Measurements from ENCODE around the gene ACE2.

Gene ACE2

DNA sequence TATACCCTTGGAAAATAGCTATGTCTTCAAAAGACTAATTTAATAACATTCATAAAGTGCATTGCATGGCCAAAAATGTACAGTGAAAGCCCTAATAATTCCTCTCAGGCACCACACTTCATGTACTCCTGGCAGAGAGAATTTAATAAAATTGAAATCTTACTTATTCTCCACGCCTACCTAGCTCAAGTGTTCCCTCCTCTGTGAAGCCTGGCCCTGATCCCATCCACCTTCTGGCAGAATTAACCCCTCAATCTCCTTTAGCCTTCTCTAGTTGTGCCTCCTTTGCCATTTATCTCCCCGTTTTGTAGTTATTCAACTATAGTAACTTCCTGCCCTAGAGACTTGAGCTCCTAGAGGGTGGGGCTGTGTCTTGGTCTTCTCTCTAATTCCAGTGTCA is 26.7 kb downstream of the ACE2 start:
- FAIRE-seq, result no peak

GRCh38 chrX:15570145-15570544 is 30.6 kb downstream of the ACE2 start:
- no peak for FAIRE-seq

DNA sequence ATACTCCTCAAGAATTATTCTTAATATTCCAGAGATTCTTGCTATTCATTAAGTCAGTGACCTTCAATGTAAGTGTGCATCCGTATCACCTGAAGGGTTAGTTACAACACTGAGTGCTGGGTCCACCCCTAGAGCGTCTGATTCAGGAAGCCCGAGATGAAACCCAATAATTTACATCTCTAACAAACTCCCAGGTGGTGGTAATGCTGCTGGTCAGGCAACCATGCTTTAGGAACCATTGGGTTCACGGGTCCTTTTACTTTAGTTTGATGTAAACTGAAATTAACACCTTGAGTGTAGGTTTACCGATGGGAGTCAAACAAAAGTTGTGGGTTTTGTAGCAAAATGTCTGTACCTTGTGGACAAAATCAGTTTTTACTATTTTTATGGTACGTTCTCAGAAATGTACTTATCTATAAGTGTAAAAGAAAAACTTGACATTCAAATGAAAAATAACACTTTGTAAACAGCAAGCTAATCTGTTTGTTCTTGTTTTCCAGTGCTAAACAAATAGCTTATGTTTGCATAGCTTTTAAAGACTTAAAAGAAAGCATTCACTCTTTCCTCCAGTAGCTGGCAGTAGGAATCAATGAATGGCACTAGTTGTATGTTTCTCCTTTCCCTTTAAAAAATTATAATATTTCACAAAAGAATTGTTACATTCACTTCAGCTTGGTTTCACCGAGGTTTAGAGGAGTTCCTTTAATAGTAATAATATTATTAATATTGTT is 32.7 kb downstream of the ACE2 start:
- FAIRE-seq, result no peak

GRCh38 chrX:15567267-15567666 is 33.5 kb downstream of the ACE2 start:
- FAIRE-seq, result no peak

GRCh38 chrX:15566244-15566643 is 34.5 kb downstream of the ACE2 start:
- FAIRE-seq, result no peak

DNA sequence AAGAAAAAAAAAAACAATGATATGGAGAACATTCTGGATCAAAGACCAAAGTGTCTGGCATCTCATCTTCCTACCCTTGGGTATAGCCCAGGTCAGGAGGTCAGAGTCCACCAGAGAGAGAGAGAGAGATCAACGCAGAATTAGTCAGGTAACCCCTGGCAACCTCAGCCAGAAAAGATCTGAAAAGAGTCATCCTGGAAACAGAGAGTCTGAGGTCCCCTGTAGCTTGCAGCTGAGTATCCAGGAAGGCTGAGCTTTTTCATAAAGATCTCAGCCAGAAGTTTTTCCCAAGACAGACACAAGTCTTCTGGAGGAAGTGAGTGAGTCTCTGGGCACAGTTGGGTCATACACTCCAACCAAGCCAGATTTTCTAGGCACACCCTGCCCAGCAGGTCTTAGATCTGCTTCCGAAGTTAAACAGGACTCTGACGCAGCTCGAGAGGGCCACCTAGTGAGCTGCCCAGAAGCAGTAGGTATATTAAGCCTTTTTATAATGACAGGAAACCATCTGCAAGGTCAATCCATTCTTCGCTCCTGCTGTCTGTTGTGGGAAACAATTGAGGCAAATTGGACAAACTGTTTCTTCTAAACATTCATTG is 35.7 kb downstream of the ACE2 start:
- FAIRE-seq, result no peak

DNA sequence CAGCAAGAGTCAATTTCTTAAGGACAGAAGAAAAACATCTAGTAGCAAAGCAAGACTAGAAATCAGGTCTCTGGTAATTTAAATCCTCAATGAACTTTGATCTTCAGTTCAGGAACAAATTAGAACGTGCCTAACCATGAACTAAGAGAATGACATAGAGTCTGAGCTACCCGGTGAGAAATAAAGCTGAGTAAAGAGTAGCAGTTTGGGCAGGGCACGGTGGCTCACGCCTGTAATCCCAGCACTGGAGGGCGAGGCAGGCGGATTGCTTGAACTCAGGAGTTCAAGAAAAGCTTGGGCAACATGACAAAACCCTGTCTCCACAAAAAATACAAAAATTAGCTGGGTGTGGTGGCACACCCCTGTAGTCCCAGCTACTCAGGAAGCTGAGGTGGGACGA is 37.7 kb downstream of the ACE2 start:
- no peak for FAIRE-seq

DNA sequence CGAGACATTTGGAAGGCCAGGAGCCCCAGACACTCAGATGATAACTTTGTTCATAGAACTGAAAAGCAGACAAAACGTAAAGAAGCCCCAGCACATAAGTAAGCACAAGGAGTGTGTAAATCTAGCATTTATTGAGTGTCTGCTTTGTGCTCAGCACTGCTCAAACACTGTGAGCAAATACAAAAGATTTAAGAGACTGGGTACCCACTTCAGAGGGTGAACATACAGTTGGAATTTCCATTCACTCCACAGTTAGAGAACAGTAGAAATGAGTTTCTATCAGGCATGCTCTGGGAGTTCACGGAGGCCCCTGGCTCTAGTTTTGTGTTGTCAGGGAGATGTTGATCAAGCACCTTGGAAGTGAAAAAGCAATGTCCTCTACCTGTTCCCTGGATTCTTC is 39.8 kb downstream of the ACE2 start:
- FAIRE-seq, result no peak

DNA sequence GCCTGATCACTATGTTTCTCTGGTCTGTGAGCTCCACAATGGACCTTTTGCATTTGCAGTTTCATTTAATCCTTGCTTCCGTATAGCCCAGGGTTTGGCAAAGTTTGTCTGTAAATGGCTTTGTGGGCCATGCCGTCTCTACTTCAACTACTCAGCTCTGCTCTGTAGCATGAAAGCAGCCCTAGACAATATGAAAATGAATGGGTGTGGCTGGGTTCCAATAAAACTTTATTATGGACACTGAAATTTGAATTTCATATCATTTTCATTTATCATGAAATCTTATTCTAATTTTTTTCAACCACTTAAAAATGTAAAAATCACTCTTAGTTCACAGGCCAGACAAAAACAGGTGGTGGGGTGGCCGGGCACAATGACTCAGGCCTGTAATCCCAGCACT is 41.5 kb downstream of the ACE2 start:
- FAIRE-seq, result no peak

DNA sequence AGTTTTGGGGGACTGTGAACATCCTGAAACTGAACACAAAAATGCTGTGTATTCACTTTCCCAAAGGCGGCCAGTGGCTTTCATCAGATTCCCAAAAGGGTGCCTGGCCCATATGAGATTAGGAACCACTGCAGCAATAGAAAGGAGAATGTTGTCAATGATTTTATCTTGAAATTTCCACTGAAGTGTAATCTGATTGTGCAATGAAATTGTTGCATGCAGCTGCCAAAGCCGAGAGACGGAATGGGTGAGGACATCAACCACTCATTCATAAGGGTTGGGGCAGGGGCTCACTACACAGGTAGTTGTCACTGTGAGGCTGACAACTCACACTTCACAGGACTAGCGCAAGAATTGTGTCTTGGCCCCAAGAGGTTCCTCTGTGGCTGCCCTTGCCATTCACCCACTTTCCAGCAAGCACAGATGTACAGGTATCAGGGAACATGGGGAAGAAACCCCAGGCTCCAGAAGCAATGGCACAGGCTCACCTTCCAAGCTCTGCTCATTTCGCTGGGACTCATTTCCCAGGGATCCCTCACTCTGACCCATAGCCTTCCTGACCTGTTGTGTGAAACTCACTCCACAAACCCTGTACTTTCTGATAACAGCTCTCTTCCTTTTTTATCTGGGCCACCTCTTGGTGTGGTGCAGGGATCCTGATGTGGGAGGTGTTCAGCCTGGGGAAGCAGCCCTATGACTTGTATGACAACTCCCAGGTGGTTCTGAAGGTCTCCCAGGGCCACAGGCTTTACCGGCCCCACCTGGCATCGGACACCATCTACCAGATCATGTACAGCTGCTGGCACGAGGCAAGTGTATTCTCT is 51.4 kb downstream of the ACE2 start:
- FAIRE-seq, result no peak

DNA sequence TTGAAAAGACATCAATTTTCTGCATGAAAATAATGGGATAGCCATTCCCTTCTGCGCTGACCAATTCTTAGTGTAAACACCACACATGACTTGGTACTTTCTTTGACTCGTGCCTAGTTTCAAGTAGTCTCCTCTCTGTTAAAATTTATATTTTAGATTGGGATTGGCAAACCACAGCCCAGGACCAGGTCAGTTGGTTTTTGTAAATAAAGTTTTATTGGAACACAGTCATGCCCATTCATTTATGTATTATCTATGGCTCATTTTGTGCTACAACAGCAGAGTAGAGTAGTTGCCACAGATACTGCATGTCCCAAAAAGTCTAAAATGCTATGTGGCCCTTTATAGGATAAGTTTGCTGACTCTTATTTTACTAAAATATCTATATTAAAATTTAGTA is 53.4 kb downstream of the ACE2 start:
- no peak for FAIRE-seq

DNA sequence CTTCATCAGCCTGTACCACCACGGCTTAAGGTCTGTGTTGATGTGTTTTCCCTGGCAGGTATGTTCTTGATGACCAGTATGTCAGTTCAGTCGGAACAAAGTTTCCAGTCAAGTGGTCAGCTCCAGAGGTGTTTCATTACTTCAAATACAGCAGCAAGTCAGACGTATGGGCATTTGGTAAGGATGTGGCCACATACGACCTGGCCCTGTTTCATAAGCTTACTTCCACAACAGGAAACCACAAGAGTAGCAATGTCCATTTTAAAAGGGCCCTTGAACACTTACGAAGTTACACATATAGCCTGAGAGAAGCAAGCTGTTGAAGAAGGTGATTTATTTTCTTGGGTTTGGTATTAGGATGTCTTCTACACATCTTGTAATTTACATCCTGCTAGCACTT is 54.0 kb downstream of the ACE2 start:
- FAIRE-seq, result no peak

DNA sequence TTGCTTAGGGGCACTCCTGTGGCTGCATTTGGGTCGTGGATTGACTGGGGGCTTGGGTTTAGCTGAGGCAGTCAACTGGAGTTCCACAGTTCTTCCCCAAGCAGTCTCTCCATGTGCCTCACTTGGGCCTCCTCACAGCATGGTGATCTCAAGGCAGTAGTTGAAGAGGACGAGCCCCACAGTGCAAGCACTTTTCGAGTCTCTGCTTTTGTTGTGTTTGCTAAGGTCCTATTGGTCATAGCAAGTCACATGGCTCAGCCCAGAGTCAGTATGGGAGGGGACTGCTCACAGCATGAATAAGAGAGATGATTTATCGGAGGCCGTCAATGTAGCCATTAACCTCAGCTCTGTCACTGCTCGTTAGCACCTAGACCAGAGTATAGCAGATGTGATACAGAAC is 70.4 kb downstream of the ACE2 start:
- FAIRE-seq, result no peak

DNA sequence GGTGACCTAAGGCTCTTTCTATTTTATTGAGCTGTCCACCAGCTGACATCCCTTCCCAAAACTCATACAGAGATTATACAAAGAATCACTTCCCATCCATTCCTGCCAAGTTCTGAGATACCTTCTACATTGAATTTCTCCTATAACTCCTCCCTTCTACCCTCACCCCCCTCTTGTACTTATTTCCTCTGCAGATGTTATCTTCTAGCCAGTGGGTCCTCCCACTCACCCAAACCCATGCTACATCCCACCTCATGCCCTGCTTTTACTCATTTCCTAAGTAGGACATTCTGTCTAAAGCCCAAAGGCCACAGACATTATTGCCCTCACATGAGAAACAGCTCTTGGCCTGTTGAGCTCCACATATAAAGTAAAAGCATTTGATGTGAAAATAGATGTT is 71.6 kb downstream of the ACE2 start:
- no peak for FAIRE-seq

DNA sequence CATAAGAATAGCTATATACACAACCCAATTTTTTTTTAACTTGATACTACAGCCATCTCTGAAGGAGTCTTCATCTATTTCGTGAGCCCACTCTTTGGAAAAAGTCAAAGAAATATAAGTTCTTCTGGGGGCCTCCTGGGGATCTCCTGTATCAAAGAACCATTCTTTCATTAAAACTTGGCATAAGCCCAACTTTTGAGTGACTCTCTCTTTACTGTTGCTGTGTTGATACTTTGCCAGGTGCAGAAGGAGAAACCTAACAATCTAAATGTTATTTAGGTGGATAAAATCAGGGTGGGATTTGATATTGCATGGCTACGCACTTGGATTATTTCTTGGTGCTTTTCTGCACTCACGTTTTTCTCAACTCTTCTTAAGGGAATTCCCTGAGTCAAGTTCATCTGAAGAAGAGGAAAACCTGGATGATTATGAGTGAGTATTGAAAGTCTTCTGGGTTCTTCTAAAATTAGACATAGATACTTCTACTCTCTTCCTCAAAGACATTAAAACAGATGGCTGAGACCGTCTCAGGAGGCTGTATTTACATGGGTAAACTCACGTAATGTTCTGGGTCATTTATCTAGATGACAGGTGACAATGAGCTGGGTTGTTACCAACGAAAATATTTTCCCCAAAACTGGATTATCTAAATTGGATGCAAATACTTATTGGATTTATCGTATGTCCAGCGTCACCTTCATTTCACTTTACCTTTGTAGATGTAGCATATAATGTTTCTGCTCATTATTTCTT is 74.9 kb downstream of the ACE2 start:
- no peak for FAIRE-seq

DNA sequence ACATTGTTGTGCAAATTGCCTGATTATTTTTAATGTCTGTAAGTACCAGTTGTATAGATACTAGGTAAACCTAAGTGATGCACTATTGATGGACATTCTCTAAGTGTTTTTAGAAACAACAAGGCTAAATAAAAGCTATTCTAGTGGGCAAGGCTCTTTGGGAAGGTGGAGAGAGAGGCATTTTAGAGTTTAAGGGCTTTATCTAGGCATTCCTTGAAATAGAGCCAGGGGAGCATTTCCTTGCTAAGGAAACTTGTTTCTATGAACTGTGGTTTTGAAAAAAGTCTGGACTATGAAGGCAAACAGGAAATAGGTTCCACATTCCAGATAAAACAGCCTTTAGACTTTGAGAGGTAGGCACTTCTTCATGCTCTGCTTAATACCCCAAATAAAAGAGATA is 76.3 kb downstream of the ACE2 start:
- no peak for FAIRE-seq

- no peak for FAIRE-seq
Observed at GRCh38 chrX:15523088-15523487, 77.7 kb downstream of the ACE2 start.

DNA sequence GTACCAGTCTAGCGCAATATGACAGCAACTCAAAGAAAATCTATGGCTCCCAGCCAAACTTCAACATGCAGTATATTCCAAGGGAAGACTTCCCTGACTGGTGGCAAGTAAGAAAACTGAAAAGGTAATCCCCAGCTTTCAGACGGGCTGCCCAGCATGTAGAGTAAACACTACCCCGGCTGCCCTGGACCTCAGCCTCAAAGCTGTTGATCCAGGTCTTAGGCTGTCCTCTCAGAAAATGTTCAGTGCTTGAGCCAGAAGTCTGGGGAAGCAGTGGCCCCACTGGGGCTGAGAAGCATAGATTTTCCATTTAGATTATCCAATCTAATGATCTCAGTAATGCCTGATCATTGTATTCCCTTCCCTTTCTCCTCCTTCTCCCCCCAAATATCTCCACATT is 78.3 kb downstream of the ACE2 start:
- no peak for FAIRE-seq

- no peak for FAIRE-seq
Observed at GRCh38 chrX:15515931-15516330, 84.8 kb downstream of the ACE2 start.

DNA sequence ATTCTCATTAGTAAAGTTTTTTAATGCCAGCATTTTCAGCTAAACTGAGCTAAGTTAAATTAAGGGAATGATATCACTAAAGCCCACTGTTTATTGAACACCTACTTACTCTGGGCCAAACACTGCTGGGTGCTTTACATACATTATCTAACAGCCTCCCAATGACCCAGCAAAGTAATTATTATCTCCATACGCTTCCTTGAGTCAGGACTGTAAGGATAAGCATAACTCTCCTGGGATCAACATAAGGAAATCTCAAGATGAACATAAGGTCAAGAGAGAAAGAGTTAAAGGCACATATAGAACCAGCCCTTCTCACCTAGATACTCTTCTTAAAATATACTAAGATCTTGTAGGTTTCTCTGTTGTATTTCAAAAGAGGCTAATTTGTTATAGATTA is 86.5 kb downstream of the ACE2 start:
- FAIRE-seq, result no peak

DNA sequence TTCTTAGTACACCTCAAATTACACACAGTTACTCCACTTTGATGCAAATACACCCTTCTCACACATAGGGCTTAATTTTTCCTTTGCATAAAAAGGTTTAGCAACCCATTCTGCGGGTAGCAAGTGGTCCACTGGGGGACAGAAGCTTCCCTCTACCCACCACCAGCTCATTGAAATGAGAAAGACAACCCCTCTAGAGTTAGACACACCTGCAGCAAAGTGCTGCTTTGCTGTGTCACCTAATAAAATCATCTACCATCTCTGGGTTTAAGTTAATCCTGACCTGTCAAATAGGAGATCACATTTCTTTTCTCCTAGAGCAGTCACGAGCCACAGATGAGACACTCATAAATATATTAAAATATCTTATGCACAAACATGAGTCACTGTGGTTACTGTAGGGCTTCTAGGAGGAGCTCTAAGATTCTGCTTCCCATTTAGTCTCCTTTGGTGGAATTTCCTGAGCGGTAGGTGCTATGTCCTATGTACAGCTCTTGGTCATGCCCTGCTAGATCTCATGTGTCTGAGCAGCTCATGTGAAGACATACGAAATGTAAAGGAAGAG is 88.3 kb downstream of the ACE2 start:
- FAIRE-seq, result no peak

DNA sequence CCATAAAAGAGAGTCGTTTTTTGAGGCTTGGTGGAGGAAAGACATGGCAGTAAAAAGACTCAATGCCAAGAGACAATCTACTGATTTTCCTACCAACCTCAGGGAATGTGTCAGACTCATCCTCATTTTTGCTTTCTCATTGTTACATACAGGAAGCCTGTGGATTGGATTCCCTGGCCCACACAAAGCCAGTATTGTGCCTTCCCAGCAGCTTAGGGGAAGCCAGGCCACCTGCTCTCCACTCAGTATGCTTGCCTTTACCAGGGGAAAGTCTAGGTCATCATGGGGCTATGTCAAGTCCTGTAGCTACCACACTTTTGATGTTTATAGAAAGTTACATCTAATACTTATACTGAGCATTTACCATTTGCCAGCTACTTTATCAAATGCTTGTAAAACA is 89.2 kb downstream of the ACE2 start:
- no peak for FAIRE-seq
